WTC11 (cell line): ENCODE measurements around the gene SIAH3. TPM values are rescaled to one million over a fixed set of nuclear protein-coding genes. Genes with fewer than 3 reads are reported as not detected.

Source experiments
- ATAC-seq: fragments of 200-7000 bp; cut with Tn5 transposase; 2 replicates; pipeline ENCODE4 v1.10.0; 2021; ENCODE audit warnings: mild to moderate bottlenecking, moderate library complexity
- CTCF ChIA-PET: fragments of 300-600 bp; sonication (Branson Sonifier 250); formaldehyde crosslinking; loops from one replicate; lab custom pipeline; 2021; ENCODE audit warnings: antibody characterized with exemption; lab: Charles Lee
- POLR2A ChIA-PET: fragments of 350-600 bp; sonication (Branson Sonifier 250); formaldehyde crosslinking; loops from one replicate; lab custom pipeline; 2021; ENCODE audit warnings: antibody characterized with exemption; lab: Charles Lee
- DNase-seq: peaks from one replicate; pipeline ENCODE4 v3.0.0; 2021; ENCODE audit warnings: low spot score
- H3K27ac Mint-ChIP-seq: 2 replicates; pipeline ENCODE4 v1.8.0; 2021; ENCODE audit warnings: mixed read lengths
- H3K27me3 Mint-ChIP-seq: 2 replicates; pipeline ENCODE4 v1.8.0; 2021; ENCODE audit warnings: low read depth, mild to moderate bottlenecking, moderate library complexity, mixed read lengths
- H3K36me3 Mint-ChIP-seq: 2 replicates; pipeline ENCODE4 v1.8.0; 2021; ENCODE audit warnings: mixed read lengths
- H3K4me1 Mint-ChIP-seq: 2 replicates; pipeline ENCODE4 v1.8.0; 2022; ENCODE audit warnings: mixed read lengths
- H3K4me3 Mint-ChIP-seq: 2 replicates; pipeline ENCODE4 v1.8.0; 2021; ENCODE audit warnings: mild to moderate bottlenecking, moderate library complexity, mixed read lengths
- H3K9me3 Mint-ChIP-seq: 2 replicates; pipeline ENCODE4 v1.8.0; 2021; ENCODE audit warnings: mixed read lengths
- AR ChIP-seq: fragments of 250-450 bp; sonication (Bioruptor Pico); IDR thresholded peaks from 2 replicates; pipeline ENCODE4 v1.9.0; 2021; ENCODE audit warnings: mild to moderate bottlenecking
- ARID4B ChIP-seq: sonication (generic); formaldehyde crosslinking; IDR thresholded peaks from 2 replicates; pipeline ENCODE4 v1.8.0; 2023; ENCODE audit warnings: missing genetic modification reagents, mild to moderate bottlenecking, borderline replicate concordance
- CDX4 ChIP-seq: fragments of 250-450 bp; sonication (Bioruptor Pico); IDR thresholded peaks from 2 replicates; pipeline ENCODE4 v1.9.0; 2021; ENCODE audit warnings: moderate library complexity, mild to moderate bottlenecking, inconsistent platforms, borderline replicate concordance
- CTCF ChIP-seq: fragments of 200-600 bp; IDR thresholded peaks from 2 replicates; pipeline ENCODE4 v1.8.0; 2022; ENCODE audit warnings: antibody characterized with exemption
- FOXK1 ChIP-seq: sonication (generic); formaldehyde crosslinking; IDR thresholded peaks from 2 replicates; pipeline ENCODE4 v1.8.0; 2022; ENCODE audit warnings: mild to moderate bottlenecking, moderate library complexity, missing genetic modification reagents
- FOXP1 ChIP-seq: sonication (generic); formaldehyde crosslinking; IDR thresholded peaks from 2 replicates; pipeline ENCODE4 v1.8.0; 2022; ENCODE audit warnings: missing genetic modification reagents, mild to moderate bottlenecking, moderate library complexity, borderline replicate concordance
- FOXP4 ChIP-seq: sonication (generic); formaldehyde crosslinking; IDR thresholded peaks from 2 replicates; pipeline ENCODE4 v1.8.0; 2022; ENCODE audit warnings: mild to moderate bottlenecking, missing genetic modification reagents
- GRHL2 ChIP-seq: fragments of 250-450 bp; sonication (Bioruptor Pico); IDR thresholded peaks from 2 replicates; pipeline ENCODE4 v1.8.0; 2022; ENCODE audit warnings: mild to moderate bottlenecking, moderate library complexity; ENCODE audit not compliant: insufficient replicate concordance, severe bottlenecking
- HMGXB4 ChIP-seq: sonication (generic); formaldehyde crosslinking; IDR thresholded peaks from 2 replicates; pipeline ENCODE4 v1.8.1; 2023; ENCODE audit warnings: mild to moderate bottlenecking, moderate library complexity, missing genetic modification reagents
- IRF2 ChIP-seq: sonication (generic); formaldehyde crosslinking; IDR thresholded peaks from 2 replicates; pipeline ENCODE4 v1.8.0; 2022; ENCODE audit warnings: low read depth, missing genetic modification reagents, borderline replicate concordance
- NR1H2 ChIP-seq: sonication (generic); formaldehyde crosslinking; IDR thresholded peaks from 2 replicates; pipeline ENCODE4 v1.9.0; 2021; ENCODE audit warnings: mild to moderate bottlenecking, moderate library complexity, missing genetic modification reagents
- NR2C2 ChIP-seq: sonication (generic); formaldehyde crosslinking; IDR thresholded peaks from 2 replicates; pipeline ENCODE4 v1.8.0; 2022; ENCODE audit warnings: mild to moderate bottlenecking, missing genetic modification reagents
- TEAD4 ChIP-seq: sonication (generic); formaldehyde crosslinking; IDR thresholded peaks from 2 replicates; pipeline ENCODE4 v1.8.0; 2022; ENCODE audit warnings: mild to moderate bottlenecking, missing genetic modification reagents
- USF2 ChIP-seq: sonication (generic); formaldehyde crosslinking; IDR thresholded peaks from 2 replicates; pipeline ENCODE4 v1.8.1; 2023; ENCODE audit warnings: mild to moderate bottlenecking, missing genetic modification reagents, moderate library complexity
- ZNF396 ChIP-seq: fragments of 250-450 bp; sonication (Bioruptor Pico); IDR thresholded peaks from 2 replicates; pipeline ENCODE4 v1.8.0; 2021; ENCODE audit warnings: mild to moderate bottlenecking, moderate library complexity, borderline replicate concordance
- total RNA-seq: library from RNA; stranded (reverse); gene quantifications from 3 replicates; pipeline ENCODE4 v1.2.3, GENCODE V29; 2021

The SIAH3 gene
- total RNA-seq, 1 experiment from 2014 or later: 0.31 TPM

- Mint-ChIP-seq H3K9me3 (peaks cover 3% of the 10 kb centered on the region; the same call in 1 of the 2 replicates), H3K27ac (no peak overlapping the region), H3K27me3 (peaks cover 7% of the 10 kb centered on the region), H3K4me3 (no peak overlapping the region), H3K4me1 (no peaks in the 10 kb centered on the region; the same call in 1 of the 2 replicates), H3K36me3 (no peaks in the 10 kb centered on the region)
- ChIA-PET POLR2A (no interaction called here), CTCF (no interaction called here)
- no peak for TF ChIP-seq ARID4B
- TF ChIP-seq AR (CRISPR knock-in tag): no peak
- TF ChIP-seq IRF2: no peak
- TF ChIP-seq CDX4 (CRISPR knock-in tag): no peak
- no peak for TF ChIP-seq FOXK1 (CRISPR knock-in tag)
- no peak for TF ChIP-seq ZNF396 (CRISPR knock-in tag)
- no peak for TF ChIP-seq USF2
- TF ChIP-seq FOXP1 (CRISPR knock-in tag): no peak
- TF ChIP-seq HMGXB4: no peak
- TF ChIP-seq GRHL2 (CRISPR knock-in tag): no peak
- no peak for TF ChIP-seq CTCF
- no peak for TF ChIP-seq NR2C2
- no peak for TF ChIP-seq FOXP4
- no peak for TF ChIP-seq TEAD4
- no peak for TF ChIP-seq NR1H2
- DNase-seq (no peak), ATAC-seq (no peak)
Observed at GRCh38 chr13:45731455-45731854, 120.1 kb downstream of the SIAH3 start.
